Mesodermal cell (in vitro differentiated cells): Measurements from ENCODE around the gene LTO1.

Experiments used
- H3K27ac ChIP-seq: 2 replicates; pipeline ENCODE4 v1.7.0; 2013; ENCODE audit warnings: mild to moderate bottlenecking, low read depth, low read length, moderate library complexity; ENCODE audit not compliant: severe bottlenecking
- H3K36me3 ChIP-seq: 2 replicates; pipeline ENCODE4 v1.7.1; 2013; ENCODE audit warnings: mild to moderate bottlenecking, low read length, moderate library complexity; ENCODE audit not compliant: control insufficient read depth, insufficient read depth
- H3K4me1 ChIP-seq: one replicate; pipeline ENCODE4 v1.7.1; 2013; ENCODE audit warnings: mild to moderate bottlenecking, low read length; ENCODE audit not compliant: insufficient read depth, control insufficient read depth, poor library complexity, severe bottlenecking
- H3K4me3 ChIP-seq: 2 replicates; pipeline ENCODE4 v1.7.0; 2013; ENCODE audit warnings: low read length, control low read depth, mild to moderate bottlenecking; ENCODE audit not compliant: insufficient read depth, poor library complexity, severe bottlenecking; ENCODE audit errors: extremely low read depth
- H3K9me3 ChIP-seq: 2 replicates; pipeline ENCODE4 v1.7.1; 2013; ENCODE audit warnings: mild to moderate bottlenecking, low read length, moderate library complexity; ENCODE audit not compliant: control insufficient read depth
- WGBS, 2 experiments: methylation state at CpG; one replicate each; pipeline ENCODE4 v1.1.5; 2013; ENCODE audit warnings: missing lambda C conversion rate in 2 of 2; ENCODE audit not compliant: insufficient coverage in 2 of 2; 5-methylcytosine and 5-hydroxymethylcytosine counted together

Gene LTO1

DNA sequence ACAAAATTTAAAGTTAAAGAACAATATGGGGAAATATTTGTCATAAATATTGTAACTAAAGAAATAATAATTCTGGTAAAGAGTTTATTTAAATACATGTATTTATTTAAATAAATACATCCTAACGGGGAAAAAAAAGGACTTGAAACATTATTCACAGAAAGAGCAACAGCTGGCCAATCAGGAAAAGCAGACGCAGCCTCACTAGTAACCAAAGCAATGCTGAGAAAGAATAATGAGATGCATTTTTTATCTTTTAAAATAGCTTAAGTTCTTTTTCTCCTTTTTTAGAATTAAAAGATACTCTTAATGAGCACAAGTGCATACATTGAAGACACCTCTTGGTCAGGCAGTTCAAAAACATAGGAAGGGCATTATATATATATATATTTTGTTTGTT lies 2.6 kb upstream of the LTO1 start:
- Histone ChIP-seq H3K4me1 (peaks cover 6% of the 10 kb centered on the region), H3K9me3 (no peaks in the 10 kb centered on the region), H3K4me3 (no peak overlapping the region), H3K27ac (no peak overlapping the region), H3K36me3 (peaks cover 9% of the 10 kb centered on the region)
- WGBS, 2 experiments = no CpG with 5 or more reads among the region's 2 CpGs

DNA sequence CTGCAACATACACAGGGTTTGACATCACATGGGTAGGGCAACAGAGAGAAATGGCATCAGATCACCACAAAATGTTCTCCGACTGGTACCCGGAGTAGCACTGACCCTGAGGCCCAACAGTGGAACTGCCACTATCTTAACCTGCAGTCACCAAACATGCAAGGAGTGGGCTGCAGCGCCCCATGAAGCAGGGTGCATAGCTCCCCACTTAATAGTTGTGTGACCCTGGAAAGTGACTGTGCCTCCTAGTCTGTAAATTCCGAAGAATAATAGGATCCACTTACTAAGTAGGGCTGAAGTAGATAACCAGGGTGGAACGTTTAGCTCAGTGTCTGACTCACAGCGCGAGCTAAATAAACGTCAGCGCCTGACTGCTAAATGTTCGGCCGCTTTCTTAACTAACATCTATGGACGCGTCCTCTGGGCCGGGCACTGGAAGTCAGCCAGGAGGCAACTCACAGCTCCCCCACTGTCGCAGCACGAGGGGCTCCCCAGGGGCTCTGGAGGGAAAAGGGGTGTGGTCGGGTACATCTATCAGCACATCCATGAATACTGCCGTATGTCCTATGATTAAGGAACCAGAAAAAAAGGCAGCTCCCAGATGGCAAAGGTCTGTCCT lies 777 bp downstream of the LTO1 start:
- Histone ChIP-seq H3K4me3 (peak overlapping the region; percentile 78), H3K27ac (no peak overlapping the region), H3K36me3 (peaks cover 30% of the 10 kb centered on the region), H3K4me1 (peaks cover 6% of the 10 kb centered on the region), H3K9me3 (no peaks in the 10 kb centered on the region)
- 41 to 43% methylated on average over 9 to 13 of the region's 18 CpGs for WGBS, 2 experiments

DNA sequence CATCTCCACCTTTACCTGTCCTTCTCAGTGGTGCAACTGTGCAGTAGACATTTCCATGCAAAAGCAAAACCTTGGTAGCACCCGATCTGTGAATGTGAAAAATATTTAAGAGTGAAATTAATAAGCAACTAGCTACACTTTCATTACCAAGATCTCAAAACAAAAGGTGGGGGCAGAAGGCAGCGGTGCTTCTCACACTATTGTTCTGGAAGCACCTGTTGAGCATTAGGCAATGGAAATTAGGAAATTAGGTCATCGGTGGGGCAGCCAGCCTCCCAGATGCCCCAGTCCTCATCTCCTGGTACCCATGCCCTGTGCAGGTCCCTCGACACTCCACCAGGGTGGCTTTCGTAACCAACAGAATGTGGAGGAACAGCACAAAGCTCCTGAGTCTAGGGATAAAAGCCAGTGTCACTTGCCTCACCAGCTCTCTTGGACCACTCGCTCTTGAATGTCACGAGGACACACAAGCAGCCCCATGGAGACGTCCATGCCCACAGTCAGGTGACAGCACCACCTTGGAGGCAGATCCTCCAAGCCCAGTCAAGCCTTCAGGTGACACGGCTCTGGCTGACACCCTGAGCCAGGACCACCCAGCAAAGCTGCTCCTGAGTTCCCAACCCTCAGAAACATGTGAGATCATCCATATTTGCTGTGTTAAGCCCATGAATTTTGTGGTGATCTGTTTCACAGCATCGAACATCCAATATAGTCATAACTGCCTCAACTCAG lies 3.3 kb downstream of the LTO1 start:
- peaks cover 6% of the 10 kb centered on the region for H3K4me1 ChIP-seq
- no peaks in the 10 kb centered on the region for H3K9me3 ChIP-seq
- peaks cover 48% of the 10 kb centered on the region for H3K36me3 ChIP-seq
- WGBS, 2 experiments = 95 to 96% methylated on average over 7 to 8 of the region's 10 CpGs
- H3K27ac ChIP-seq = no peak overlapping the region
- no peak overlapping the region for H3K4me3 ChIP-seq

DNA sequence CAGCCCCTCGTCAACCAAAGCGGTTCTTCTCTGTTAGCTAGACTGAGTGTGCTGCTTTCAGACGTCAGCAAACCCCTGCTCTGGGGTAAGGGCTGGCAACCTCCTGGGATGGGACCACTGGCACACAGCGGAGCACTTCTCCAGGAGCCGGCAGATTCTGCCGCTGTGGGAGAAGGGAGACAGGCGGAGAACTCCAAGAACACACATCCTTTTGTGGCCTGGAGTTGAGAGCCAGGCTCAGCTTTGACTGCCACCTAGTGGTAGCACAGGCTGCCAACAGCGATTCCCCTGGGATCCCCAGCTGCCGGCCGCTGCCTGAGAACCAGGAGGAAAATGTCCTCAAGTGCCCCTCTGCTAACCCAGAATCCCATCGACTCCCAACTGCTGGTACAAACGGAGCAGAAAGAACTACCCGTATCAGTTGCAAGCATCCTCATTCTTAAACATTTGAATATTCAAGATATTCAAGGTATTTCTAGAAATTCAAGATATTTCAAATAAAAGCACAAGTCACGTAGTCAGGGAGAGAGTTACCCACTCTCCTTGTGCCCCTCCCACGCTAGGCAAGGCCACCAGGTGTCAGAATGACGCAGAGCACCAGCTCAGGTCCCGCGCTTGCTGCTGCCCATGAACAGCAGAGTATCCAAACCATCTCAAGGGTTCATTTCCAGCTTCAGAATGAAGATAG lies 4.9 kb downstream of the LTO1 start:
- peaks cover 6% of the 10 kb centered on the region for H3K4me1 ChIP-seq
- no peak overlapping the region for H3K4me3 ChIP-seq
- no peaks in the 10 kb centered on the region for H3K9me3 ChIP-seq
- H3K36me3 ChIP-seq = peaks cover 64% of the 10 kb centered on the region
- H3K27ac ChIP-seq = peak overlapping the region; percentile 47
- 53 to 57% methylated on average over 12 to 15 of the region's 18 CpGs for WGBS, 2 experiments

DNA sequence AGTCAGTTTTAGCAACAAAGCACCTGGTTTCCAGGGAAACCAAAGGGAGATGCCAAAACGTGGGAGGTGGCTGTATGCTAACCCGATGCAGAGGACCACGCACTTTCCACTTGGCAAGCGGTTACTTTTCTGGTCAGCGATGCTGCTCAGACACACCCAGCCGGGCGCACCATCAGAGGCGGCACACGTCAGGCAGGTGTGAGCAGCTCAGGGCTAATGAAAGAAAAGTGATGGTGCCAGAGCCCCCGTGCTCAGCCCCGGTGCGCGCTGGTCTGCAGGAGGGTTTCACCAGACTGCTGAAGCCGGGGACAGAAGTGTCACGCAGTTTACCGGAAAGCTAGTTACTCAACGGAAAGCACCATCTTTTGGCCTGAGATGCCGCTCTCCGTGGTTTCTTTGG lies 5.7 kb downstream of the LTO1 start:
- no peak overlapping the region for H3K27ac ChIP-seq
- H3K4me3 ChIP-seq = no peak overlapping the region
- peaks cover 72% of the 10 kb centered on the region for H3K36me3 ChIP-seq
- H3K4me1 ChIP-seq = peaks cover 6% of the 10 kb centered on the region
- WGBS, 2 experiments = 95 to 98% methylated on average over 18 to 19 of the region's 19 CpGs
- no peaks in the 10 kb centered on the region for H3K9me3 ChIP-seq

DNA sequence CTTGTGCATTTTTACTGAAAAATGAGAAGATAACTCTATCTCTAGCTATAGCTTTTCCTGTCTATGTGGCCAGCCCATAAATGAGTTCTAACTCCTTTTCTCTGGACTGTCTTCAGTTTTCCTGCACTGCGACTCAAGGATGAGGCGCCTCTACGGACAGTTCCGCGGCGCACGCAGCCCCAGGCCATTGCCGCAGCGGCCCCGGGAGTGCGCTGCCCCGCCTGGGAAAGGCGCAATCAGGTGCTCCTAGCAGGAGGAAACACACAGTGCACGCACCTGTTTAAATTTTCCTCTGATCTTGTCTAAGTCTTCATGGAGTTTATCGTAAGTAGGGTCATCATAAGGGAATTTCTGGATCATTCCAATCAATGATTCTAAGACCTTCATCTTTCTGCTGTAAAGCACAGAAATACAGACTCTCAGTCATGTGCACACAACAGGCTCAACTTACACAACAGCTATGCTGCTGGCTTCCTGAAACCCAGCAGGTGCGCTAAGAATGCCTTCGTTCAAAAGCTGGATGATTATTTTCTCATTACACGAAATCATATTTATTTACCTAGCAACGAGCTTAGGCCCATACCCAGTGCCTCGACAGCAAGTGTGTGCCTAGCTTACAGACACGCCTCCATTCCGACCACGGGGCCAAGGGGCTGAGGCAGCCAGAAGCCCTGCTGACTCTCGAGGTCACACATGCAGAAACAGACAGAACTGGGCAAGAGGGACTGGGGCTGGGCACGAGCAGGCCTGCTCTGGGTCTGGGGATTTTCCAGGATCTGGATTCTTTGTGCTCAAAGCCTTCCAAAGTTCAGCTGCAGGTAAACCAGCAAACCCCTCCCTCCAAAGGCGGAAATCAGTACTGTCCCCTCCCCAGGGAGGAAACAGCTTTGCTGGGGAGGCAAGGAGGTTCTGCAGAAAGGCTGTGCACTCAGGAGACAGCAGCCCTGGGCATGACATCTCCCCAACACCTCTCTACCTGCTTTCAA lies 7.2 kb downstream of the LTO1 start:
- Histone ChIP-seq H3K27ac (no peak overlapping the region), H3K36me3 (peaks cover 79% of the 10 kb centered on the region), H3K4me1 (no peaks in the 10 kb centered on the region), H3K4me3 (no peak overlapping the region), H3K9me3 (no peaks in the 10 kb centered on the region)
- WGBS, 2 experiments = 91 to 96% methylated on average over 25 of the region's 26 CpGs

DNA sequence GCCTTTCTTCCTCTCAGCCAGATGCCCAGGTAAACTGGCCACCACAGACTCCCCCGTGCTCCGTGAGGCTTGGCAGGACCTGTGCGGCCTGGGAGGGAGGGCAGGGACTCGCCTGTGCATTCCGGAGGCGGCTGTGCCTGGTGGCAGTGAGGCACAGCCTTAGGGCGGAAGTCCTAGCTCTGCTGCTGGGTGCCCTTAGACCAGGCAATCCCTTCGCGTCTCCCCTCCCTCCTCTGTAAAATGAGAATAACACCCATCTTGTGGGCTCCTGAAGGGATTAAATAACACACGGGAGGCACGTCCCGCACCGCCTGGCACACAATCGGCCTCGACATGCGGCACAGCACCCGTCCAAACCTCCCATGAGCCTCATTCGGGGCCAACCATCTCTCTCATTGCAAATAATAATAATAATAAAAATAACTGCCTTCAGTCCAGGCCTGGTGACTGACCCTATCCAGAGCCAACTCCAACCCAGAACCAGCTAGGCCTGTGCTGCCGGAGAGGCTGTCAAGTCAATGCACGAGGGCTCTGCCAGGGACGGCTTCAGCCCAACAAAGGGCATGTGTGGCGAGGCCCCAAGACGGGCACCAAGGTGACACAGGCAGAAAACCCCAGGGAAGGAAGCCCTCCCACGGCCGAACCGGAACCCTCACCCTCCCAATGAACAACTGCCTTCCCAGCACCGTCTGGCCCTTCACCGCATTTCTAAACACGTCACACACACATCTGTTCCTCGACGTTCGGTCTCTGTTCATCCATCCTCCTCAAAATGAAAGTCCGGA lies 8.2 kb downstream of the LTO1 start:
- Histone ChIP-seq H3K4me3 (no peak overlapping the region), H3K27ac (no peak overlapping the region), H3K4me1 (no peaks in the 10 kb centered on the region), H3K9me3 (no peaks in the 10 kb centered on the region), H3K36me3 (peaks cover 76% of the 10 kb centered on the region)
- WGBS, 2 experiments = 94 to 96% methylated on average over 20 to 26 of the region's 33 CpGs

DNA sequence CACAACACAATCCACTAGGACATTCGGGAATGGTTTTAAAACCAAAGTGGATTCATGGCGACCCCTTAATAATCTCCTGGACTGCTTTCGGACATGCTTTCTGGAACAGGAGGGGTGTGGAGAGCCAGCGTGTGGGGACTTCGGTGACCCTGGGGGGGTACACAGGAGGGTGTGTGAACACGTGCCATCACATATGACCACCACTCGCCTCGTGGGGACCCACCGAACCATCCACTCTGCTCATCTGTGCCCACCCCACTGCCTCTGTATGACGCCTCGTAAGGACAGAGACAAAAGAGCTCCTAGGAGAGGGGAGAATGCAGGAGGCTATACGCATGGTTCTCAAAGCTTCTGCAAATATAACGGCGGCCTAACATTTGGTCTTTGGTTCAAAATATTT lies 8.9 kb downstream of the LTO1 start:
- 97% methylated on average over 6 to 11 of the region's 14 CpGs for WGBS, 2 experiments
- Histone ChIP-seq H3K9me3 (no peaks in the 10 kb centered on the region), H3K36me3 (peaks cover 69% of the 10 kb centered on the region), H3K27ac (no peak overlapping the region), H3K4me3 (no peak overlapping the region), H3K4me1 (peaks cover 2% of the 10 kb centered on the region)

DNA sequence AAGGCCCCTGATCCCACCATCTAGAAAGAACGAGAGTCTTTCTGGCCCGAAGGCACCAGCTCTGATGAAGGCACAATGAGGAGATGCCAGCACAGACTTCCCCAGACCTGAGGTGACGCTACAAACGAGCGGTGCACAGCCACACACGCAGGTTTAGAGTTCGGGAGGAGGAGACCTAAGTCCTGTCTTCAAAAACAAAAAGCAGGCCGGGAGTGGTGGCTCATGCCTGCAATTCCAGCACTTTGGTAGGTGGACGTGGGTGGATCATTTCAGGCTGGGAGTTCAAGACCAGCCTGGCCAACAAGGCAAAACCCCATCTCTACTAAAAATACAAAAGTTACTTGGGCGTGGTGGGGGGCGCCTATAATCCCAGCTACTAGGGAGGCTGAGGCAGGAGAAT lies 9.5 kb downstream of the LTO1 start:
- Histone ChIP-seq H3K36me3 (peaks cover 68% of the 10 kb centered on the region), H3K4me1 (peaks cover 2% of the 10 kb centered on the region), H3K4me3 (no peak overlapping the region), H3K9me3 (no peaks in the 10 kb centered on the region), H3K27ac (no peak overlapping the region)
- WGBS, 2 experiments = 95 to 98% methylated on average over 8 to 9 of the region's 11 CpGs

DNA sequence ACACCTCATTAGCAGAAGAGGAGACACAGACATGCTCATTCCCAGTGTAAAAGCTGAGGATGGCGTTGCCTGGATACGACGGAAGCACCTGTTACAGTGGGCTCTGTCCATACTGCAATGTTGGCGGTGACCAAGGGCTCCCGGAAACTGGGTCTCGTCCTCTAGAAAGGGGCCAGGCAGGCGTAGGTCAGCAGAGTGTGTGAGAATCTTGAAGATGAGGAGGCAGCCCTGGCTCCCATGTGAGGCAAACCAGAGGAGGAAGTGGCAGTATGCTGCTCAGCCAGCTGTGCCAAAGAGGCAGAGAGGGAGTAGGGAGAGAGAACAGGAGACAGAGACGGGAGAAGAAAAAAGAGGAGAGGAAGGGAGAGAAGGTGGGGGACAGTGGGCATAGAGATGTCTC lies 10.3 kb downstream of the LTO1 start:
- Histone ChIP-seq H3K4me3 (no peak overlapping the region), H3K27ac (no peak overlapping the region), H3K36me3 (peaks cover 67% of the 10 kb centered on the region), H3K4me1 (peaks cover 2% of the 10 kb centered on the region), H3K9me3 (no peaks in the 10 kb centered on the region)
- 99 to 100% methylated on average over 7 to 8 of the region's 8 CpGs for WGBS, 2 experiments
